HAP-1 (cell line): ENCODE measurements around the gene SHC3.

Experiments
- DNase-seq, 2 experiments: peaks; one replicate each; pipeline ENCODE4 v3.0.0-alpha.2; 2016 to 2020; ENCODE audit warnings: low spot score in 2 of 2
- H3K27me3 ChIP-seq: fragments of 250-450 bp; sonication (Bioruptor Pico); 2 replicates; pipeline ENCODE4 v1.5.1; 2020; ENCODE audit warnings: low read depth, mild to moderate bottlenecking, moderate library complexity
- H3K36me3 ChIP-seq: fragments of 250-450 bp; sonication (Bioruptor Pico); replicated peaks from 2 replicates; pipeline ENCODE4 v1.5.1; 2020; ENCODE audit warnings: mild to moderate bottlenecking
- H3K4me1 ChIP-seq: fragments of 250-450 bp; sonication (Bioruptor Pico); 2 replicates; pipeline ENCODE4 v1.5.1; 2020; ENCODE audit warnings: mild to moderate bottlenecking
- H3K4me3 ChIP-seq: fragments of 250-450 bp; sonication (Bioruptor Pico); 2 replicates; pipeline ENCODE4 v1.5.1; 2020; ENCODE audit warnings: mild to moderate bottlenecking, moderate library complexity
- H3K9me3 ChIP-seq: fragments of 250-450 bp; sonication (Bioruptor Pico); 2 replicates; pipeline ENCODE4 v1.5.1; 2020; ENCODE audit warnings: mild to moderate bottlenecking, moderate library complexity
- in situ Hi-C: fragments of 300-500 bp; cut with MboI; formaldehyde crosslinking; loops from 3 replicates; pipeline ENCODE4 v1.14.3; 2020; ENCODE audit warnings: low sequenced_read_pairs, inconsistent platforms, mixed read lengths

Gene SHC3

DNA sequence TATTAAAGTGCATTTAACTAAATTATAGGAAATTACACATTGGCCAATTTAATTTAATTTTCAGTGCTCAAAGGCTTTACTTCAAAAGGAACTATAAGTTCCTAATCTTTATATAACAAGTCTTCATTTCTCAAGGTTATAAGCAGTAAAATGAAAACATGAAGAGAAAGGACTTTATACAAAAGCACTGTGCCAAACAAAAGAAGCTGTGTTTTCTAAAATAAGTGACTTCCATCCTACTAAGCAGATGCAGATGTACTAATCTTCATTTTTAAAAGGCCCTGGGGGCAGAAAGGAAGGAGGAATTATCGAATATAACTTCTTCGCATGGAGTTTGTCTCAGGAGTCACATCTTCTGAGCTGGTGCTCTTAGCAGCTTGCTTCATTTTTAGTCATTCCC, 81.4 kb downstream of the SHC3 start:
- Histone ChIP-seq H3K9me3 (no peaks in the 10 kb centered on the region), H3K36me3 (no peaks in the 10 kb centered on the region), H3K27me3 (peaks cover 4% of the 10 kb centered on the region; the same call in 1 of the 2 replicates), H3K4me3 (no peak overlapping the region), H3K4me1 (no peaks in the 10 kb centered on the region; the same call in 1 of the 2 replicates)
- in situ Hi-C loops: no loop called here
- DNase-seq: peak in 1 of 2 experiments; percentile 53

DNA sequence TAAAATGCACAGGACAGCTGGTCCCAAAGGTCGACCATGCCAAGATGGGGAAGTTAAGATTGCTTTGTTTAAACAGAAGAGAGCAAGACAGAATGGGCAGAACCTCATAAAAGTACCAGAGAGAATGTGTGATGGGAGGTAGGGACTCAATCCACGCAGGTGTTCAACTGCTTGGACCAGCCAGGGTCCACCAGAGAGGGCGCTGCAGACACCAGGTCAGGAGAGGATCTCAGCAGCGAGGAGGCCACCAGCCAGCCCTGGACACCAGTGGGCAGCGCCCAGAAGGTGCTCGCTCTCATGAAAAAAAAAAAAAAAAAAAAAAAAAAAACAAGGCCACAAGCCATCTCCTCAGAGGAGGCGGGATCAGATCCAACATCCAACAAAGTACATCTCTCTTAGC, 81.8 kb downstream of the SHC3 start:
- Histone ChIP-seq H3K4me3 (no peak overlapping the region), H3K4me1 (no peaks in the 10 kb centered on the region; the same call in 1 of the 2 replicates), H3K27me3 (peaks cover 4% of the 10 kb centered on the region; the same call in 1 of the 2 replicates), H3K36me3 (no peaks in the 10 kb centered on the region), H3K9me3 (no peaks in the 10 kb centered on the region)
- DNase-seq: peak in 1 of 2 experiments; percentile 11
- in situ Hi-C loops: no loop called here

DNA sequence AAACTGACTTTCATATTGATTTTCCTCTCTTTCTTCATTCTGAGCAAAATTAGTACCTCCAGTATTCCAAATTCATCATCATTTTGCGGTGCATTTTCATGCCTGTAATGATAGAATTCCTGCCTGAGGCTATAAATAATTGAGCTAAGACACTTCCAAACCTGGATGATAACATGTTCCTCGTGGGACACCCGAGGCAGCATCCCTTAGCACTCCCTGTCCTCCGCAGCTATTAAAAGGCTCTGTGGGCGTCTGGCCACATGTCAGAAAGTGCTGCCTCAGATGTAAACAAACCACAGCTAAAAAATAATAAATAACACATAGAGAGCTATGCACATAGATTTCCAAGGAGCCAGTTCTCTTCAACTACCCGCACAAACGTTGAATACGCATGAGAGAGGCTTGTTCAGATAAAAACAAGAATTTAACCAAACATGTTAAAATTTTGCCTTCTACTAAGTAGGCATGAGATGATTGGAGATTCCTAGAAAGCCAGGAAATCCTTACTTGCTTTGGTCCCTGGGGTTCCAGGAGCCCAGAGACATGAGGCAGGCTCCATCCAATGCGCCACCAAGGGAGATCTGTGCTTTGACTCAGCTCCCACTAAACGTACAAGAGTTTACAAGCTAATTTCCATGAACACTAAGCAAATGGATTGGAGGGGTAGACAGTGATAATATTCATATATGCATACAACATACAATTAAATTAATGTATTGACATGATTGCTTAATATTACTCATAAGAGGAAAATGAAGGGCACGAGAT, 82.7 kb downstream of the SHC3 start:
- H3K36me3 ChIP-seq: no peaks in the 10 kb centered on the region
- no peak for DNase-seq
- peaks cover 4% of the 10 kb centered on the region; the same call in 1 of the 2 replicates for H3K27me3 ChIP-seq
- H3K4me3 ChIP-seq: no peak overlapping the region
- in situ Hi-C loops: no loop called here
- H3K9me3 ChIP-seq: no peaks in the 10 kb centered on the region
- no peaks in the 10 kb centered on the region; the same call in 1 of the 2 replicates for H3K4me1 ChIP-seq

DNA sequence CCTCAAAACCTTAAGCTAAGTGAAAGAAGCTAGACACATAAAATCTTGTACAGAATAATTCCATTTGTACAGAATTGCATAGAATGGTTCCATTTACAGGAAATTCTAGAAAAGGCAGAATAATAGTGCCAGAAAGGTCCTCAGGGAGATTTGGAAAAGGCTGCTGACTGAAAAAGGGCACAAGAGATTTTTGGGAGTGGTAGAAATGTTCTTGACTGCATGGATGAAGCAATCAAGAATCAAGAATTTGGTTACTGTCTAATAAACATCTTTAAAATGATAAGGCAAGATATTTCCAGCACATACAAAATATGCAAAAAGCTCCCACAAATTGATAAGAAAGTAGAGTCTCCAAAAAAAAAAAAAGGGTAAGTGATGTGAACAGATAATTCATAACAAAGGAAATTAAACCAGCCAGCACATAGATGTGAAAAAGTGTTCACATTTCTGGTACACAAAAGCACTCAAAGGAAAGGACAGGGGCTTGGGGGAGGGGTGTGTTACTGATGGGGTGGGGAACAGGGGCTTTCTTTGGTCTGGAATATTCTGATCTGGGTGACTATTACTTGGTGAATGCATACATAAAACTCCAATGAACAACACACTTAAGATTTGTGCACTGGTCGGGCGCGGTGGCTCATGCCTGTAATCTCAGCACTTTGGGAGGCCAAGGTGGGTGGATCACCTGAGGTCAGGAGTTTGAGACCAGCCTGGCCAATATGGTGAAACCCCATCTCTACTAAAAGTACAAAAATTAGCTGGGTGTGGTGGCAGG, 85.2 kb downstream of the SHC3 start:
- Histone ChIP-seq H3K9me3 (no peaks in the 10 kb centered on the region), H3K27me3 (peaks cover 4% of the 10 kb centered on the region; the same call in 1 of the 2 replicates), H3K36me3 (no peaks in the 10 kb centered on the region), H3K4me1 (no peaks in the 10 kb centered on the region; the same call in 1 of the 2 replicates), H3K4me3 (no peak overlapping the region)
- in situ Hi-C loops: no loop called here
- DNase-seq: no peak

DNA sequence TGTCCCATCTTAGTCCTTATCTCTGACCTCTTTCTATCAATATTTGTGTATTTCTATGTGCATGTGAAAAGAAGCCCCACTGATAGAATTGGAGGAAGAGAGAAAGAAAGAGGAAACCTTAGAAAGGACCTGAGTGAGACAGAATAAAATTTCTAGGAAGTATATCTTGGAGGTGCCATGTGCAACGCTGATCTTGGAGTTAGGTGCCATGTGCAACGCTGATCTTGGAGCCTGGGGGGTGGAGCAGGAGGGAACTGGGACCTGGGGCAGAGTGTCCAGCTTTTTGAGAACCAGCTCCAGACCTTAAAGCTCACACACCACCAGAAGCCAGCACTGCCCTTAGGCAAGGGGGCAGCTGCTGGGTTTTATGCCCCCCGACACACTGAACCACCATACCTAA, 89.4 kb downstream of the SHC3 start:
- no peak overlapping the region for H3K4me3 ChIP-seq
- no peak for DNase-seq
- no peaks in the 10 kb centered on the region for H3K4me1 ChIP-seq
- in situ Hi-C loops: no loop called here
- H3K9me3 ChIP-seq: no peaks in the 10 kb centered on the region
- no peaks in the 10 kb centered on the region for H3K27me3 ChIP-seq
- H3K36me3 ChIP-seq: no peaks in the 10 kb centered on the region

DNA sequence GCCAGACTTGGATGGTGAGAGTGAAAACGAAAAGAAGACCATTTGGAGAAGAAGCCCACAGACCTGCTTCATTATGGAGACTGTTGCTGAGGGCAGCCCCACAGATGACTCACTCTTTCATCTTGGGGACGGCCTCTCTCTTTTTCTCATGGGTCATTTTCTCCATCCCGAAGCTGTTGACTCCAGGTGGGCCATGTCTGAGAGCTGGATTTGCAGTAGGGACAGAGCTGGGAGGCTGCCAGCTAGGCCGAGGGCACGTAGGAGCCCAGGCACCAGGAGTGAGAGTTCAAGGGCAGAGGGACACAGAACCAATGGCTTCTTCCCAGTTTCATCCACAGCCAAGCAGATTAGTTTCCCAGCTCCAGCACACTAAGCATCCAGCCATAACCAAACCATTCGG, 95.0 kb downstream of the SHC3 start:
- in situ Hi-C loops: no loop called here
- 0 out of 2 replicates have a peak, but pooled peaks cover 2% of the 10 kb centered on the region for H3K27me3 ChIP-seq
- H3K9me3 ChIP-seq: no peaks in the 10 kb centered on the region
- no peaks in the 10 kb centered on the region for H3K36me3 ChIP-seq
- no peaks in the 10 kb centered on the region for H3K4me1 ChIP-seq
- no peak overlapping the region for H3K4me3 ChIP-seq
- DNase-seq: no peak

DNA sequence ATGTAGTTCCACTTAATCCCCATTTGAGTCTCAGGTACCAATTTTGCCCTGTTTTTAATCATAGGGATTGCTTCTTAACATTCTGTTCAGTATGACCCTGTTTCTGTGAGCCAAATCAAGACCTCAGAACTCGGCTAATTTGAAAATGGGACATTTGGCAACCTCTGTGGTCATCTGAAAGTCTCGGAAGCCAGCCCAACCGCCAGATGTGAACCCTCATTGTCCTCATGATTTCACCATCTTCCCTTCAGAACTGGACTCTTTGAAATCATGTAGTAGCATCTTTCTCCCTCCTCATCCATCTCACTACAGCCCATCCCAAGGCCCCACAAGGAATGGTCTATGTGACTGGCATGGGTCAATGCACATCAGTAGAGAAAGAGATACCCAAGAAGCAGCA, 98.4 kb downstream of the SHC3 start:
- H3K9me3 ChIP-seq: no peaks in the 10 kb centered on the region
- 0 out of 2 replicates have a peak, but pooled peaks cover 2% of the 10 kb centered on the region for H3K27me3 ChIP-seq
- H3K4me1 ChIP-seq: no peaks in the 10 kb centered on the region
- no peaks in the 10 kb centered on the region for H3K36me3 ChIP-seq
- in situ Hi-C loops: no loop called here
- no peak for DNase-seq
- no peak overlapping the region for H3K4me3 ChIP-seq

DNA sequence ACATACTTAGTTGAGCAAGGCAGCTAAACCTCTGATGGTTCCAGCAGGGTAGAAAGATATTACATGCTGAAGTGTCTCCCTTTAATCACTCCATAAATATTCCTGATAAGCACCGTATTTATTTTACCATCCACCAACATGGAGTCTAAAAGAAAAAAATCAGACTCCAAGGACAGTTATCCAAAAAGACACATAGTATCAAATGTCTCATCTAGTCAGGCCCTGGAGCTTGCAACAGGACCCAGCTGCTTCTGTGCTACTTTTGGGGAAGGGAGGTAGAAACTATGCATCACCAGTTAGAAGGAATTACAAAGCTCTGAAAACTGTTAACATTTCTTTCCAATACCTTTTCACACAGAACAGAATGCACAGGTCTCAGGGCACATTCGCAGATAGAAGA, 99.2 kb downstream of the SHC3 start:
- no peak for DNase-seq
- Histone ChIP-seq H3K4me1 (no peaks in the 10 kb centered on the region), H3K9me3 (no peaks in the 10 kb centered on the region), H3K4me3 (no peak overlapping the region), H3K36me3 (no peaks in the 10 kb centered on the region), H3K27me3 (0 out of 2 replicates have a peak, but pooled peaks cover 2% of the 10 kb centered on the region)
- in situ Hi-C loops: no loop called here

DNA sequence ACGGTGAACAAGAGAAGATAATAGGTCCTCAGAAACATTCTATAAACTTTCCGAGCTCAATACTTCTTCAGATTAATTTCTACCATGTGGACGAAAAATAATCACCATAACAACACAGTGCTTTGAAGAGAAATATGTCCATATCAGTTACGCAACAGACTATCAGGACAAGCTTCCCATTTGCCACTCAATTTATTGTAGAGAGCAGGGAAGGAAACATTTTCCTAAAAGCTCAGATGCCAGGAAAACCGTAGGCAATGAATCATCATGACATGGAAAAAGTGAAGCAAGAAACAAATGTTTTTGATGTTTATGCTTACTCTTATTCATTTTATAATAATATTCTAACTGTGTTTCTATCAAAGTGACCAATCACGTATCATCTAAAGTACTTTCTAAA, 99.8 kb downstream of the SHC3 start:
- no peaks in the 10 kb centered on the region for H3K4me1 ChIP-seq
- no peak for DNase-seq
- in situ Hi-C loops: no loop called here
- no peaks in the 10 kb centered on the region for H3K36me3 ChIP-seq
- H3K9me3 ChIP-seq: no peaks in the 10 kb centered on the region
- 0 out of 2 replicates have a peak, but pooled peaks cover 2% of the 10 kb centered on the region for H3K27me3 ChIP-seq
- no peak overlapping the region for H3K4me3 ChIP-seq

DNA sequence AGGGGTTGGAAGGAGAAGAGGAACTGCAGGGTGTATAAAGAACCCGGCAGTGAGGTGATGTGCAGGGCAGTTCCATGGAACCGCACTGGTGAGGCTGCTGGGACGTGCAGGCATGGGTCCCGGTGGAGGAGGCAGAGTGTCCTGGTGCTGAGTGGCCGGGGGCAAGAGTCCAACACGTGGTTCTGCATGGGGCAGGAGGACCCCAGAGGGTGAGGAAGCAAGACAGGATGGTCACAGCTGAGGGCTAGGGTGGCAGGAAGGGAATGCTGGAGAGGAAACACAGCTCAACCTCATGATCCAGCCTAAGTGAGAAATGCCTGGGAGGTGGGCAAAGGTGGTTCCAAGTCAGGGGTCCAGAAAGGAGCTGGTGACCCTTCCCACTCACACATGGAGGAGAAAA, 100.2 kb downstream of the SHC3 start:
- H3K4me1 ChIP-seq: no peaks in the 10 kb centered on the region
- DNase-seq: no peak
- in situ Hi-C loops: no loop called here
- no peaks in the 10 kb centered on the region for H3K9me3 ChIP-seq
- H3K36me3 ChIP-seq: no peaks in the 10 kb centered on the region
- H3K4me3 ChIP-seq: no peak overlapping the region
- H3K27me3 ChIP-seq: 0 out of 2 replicates have a peak, but pooled peaks cover 2% of the 10 kb centered on the region

DNA sequence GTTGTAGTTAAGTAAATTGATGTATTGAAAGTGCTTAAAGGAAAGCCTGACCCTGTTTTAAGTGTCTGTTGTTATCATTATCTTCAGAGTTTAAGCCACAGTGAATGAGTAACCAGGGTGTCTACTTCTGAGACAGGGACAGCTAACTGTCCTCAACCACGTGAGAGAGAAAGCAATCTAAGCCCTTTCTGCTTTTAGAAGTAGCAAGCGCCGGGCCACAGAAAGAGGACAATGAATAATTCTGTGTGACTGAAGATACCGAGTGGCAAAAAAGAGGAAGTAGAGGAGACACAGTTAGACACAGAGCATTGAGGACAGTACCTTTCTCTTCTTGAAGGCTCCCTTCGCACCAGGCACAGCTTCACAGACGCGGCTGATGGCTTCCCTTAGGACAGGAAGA, 101.1 kb downstream of the SHC3 start:
- Histone ChIP-seq H3K27me3 (0 out of 2 replicates have a peak, but pooled peaks cover 2% of the 10 kb centered on the region), H3K9me3 (no peaks in the 10 kb centered on the region), H3K4me1 (no peaks in the 10 kb centered on the region), H3K4me3 (no peak overlapping the region), H3K36me3 (no peaks in the 10 kb centered on the region)
- in situ Hi-C loops: no loop called here
- DNase-seq: no peak

DNA sequence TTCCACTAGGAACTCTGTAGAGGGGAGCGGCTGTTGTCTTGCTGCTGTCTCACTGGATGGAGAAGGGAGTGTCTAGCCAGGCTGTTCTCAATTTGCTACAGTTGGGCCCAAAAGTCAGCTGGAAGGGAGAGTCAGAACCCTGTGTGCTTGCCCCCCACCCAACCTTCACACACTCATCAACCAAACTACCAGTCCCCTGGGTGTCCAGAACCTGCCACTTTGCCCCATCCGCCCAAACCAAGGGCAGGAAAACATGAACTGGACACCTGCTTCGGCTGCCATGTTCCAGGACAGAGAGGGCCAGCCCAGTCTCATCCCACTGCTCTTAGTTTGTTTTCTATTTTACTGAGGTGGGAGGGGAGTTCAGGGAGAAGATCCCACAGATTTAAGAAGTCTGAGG, 105.2 kb downstream of the SHC3 start:
- Histone ChIP-seq H3K36me3 (no peaks in the 10 kb centered on the region), H3K27me3 (no peaks in the 10 kb centered on the region), H3K4me3 (no peak overlapping the region), H3K9me3 (no peaks in the 10 kb centered on the region), H3K4me1 (no peaks in the 10 kb centered on the region)
- DNase-seq: no peak
- in situ Hi-C loops: no loop called here

DNA sequence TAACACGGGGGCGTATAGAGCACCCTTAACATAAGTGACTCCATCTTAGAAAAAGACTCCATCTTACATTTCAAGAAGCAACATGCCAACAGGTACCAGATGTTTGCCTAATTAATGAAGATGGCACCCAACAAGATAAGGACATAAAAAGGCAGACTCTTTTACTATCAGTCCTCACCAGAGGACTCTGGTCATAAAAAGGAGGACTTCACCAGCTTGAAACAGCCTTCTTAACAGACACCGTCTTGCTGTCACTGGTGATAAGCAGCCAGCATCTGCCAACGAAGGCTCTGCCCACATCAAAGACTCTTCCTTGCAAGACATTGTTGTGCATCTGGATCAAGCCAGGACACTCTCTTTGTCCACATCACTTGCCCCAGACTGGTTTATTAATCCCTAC, 107.0 kb downstream of the SHC3 start:
- Histone ChIP-seq H3K36me3 (no peaks in the 10 kb centered on the region), H3K4me1 (no peaks in the 10 kb centered on the region), H3K4me3 (no peak overlapping the region), H3K27me3 (no peaks in the 10 kb centered on the region), H3K9me3 (no peaks in the 10 kb centered on the region)
- in situ Hi-C loops: no loop called here
- DNase-seq: no peak

DNA sequence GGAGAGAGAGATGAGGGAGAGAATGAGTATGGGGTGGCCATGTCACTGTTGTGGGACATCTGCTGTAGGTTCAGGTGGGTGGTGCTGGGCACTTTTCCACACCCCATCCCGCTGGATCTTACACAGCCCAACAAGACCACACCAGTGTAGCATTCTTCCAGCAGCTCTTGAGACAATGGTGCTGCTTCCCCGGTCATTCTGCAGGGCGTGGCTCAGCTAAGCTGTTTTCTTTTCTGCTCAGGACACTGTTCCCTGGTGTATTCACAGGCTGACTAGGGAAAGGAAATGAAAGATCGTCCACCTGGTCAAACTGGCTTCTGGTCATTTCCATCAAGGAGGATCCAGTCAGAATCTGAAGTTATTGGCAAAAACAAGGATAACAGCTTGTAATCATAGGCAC, 111.8 kb downstream of the SHC3 start:
- Histone ChIP-seq H3K36me3 (no peaks in the 10 kb centered on the region), H3K27me3 (no peaks in the 10 kb centered on the region), H3K4me3 (no peak overlapping the region), H3K4me1 (no peaks in the 10 kb centered on the region), H3K9me3 (no peaks in the 10 kb centered on the region)
- in situ Hi-C loops: no loop called here
- no peak for DNase-seq
